ENCODE results near the gene MAPKAP1.
A peak's percentile ranks its signal among the peaks of the same experiment; 100 is the strongest.

Gene MAPKAP1

DNA sequence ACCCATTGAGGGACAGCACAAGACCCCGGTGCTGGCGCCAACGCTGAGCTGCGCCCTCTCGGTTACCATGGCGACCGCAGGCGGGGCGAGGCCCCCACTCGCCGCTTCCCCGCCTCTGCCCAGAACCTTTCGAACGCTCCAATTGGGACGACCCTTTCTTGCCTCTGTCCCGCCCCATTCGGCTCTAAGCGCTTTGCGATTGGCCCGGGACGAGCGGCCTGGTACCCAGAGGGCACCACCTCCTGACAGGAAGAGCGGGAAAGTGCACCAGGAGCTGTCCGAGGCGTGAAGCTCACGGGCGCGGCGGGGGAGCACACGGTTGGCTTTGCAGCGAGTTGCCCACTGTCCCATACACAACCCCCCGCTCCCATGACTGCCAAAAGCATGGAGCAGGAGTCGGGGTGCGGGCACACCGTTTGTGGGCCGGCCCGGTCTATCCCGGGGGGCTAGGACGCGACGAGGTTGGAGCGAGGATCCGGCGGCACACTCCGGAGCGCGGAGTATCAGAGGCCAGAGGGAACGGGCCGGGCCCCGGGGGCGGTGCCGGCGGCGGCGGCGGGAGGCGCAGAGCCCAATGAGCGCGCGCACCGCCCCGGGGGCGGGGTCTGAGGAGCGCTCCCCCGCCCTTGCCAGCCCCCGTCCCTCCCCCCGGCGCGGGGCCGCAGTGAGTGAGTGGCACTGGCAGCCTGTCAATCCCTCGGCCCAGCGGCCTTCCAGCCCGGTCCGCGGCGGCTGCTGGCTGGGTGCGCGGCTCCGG lies 39.2 kb upstream of the MAPKAP1 start:
- peak; percentile 94 for DNase-seq (ENCODE audit: low read depth)
- peak overlapping the region; percentile 70 for H3K4me3 ChIP-seq (replicated peaks; ENCODE audit: low read depth, low read length)
- TF ChIP-seq, protein P1, sequence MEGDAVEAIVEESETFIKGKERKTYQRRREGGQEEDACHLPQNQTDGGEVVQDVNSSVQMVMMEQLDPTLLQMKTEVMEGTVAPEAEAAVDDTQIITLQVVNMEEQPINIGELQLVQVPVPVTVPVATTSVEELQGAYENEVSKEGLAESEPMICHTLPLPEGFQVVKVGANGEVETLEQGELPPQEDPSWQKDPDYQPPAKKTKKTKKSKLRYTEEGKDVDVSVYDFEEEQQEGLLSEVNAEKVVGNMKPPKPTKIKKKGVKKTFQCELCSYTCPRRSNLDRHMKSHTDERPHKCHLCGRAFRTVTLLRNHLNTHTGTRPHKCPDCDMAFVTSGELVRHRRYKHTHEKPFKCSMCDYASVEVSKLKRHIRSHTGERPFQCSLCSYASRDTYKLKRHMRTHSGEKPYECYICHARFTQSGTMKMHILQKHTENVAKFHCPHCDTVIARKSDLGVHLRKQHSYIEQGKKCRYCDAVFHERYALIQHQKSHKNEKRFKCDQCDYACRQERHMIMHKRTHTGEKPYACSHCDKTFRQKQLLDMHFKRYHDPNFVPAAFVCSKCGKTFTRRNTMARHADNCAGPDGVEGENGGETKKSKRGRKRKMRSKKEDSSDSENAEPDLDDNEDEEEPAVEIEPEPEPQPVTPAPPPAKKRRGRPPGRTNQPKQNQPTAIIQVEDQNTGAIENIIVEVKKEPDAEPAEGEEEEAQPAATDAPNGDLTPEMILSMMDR (IDR thresholded peaks at IDR 0.05; ENCODE audit: low read length, missing control alignments), result no peak

- H3K4me3 ChIP-seq (replicated peaks; ENCODE audit: low read depth, low read length), result peak overlapping the region; percentile 70
- DNase-seq (ENCODE audit: low read depth), result no peak
- TF ChIP-seq, protein P1 (IDR thresholded peaks at IDR 0.05; ENCODE audit: low read length, missing control alignments), result no peak
Observed at GRCh38 chr9:125745682-125746016, 38.6 kb upstream of the MAPKAP1 start.

DNA sequence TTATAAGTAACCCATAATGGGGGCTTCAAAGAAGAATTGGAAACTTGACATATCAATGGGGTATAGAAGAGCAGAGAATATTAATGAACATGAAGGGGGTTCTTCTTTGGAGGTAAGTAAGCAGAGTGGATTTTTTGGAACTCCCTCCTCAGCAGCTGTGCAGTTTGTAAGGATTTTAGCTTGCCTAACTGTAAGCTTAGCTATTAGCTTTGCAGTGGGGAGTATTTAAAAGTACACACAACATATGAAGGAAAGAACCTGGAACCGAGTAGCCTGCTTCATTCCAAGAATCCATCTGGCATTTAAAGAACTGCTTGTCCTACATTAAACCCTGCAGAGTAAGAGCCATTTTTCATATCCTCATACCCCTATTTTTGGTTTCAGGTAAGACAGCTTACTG lies 38.0 kb upstream of the MAPKAP1 start:
- TF ChIP-seq, protein P1 (IDR thresholded peaks at IDR 0.05; ENCODE audit: low read length, missing control alignments), result no peak
- no peak for DNase-seq (ENCODE audit: low read depth)
- H3K4me3 ChIP-seq (replicated peaks; ENCODE audit: low read depth, low read length), result no peak overlapping the region

DNA sequence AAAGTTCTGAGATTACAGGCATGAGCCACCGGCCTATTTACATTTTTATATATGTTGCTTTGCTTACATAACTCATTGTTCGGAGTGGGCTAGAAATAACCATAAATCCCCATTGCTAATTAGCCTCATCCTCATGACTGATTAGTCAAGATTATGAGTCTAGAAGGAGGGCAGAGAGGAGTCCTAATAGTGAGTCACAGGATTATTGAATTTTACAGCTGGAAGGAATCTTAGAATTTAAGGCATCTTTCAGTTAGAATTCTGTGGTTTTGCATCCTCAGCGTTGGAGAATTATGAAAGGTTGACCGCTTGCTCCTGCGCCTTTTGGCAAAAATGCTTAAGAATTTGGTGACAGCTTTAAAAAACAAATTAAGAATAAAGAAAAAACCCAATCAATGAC lies 37.6 kb upstream of the MAPKAP1 start:
- TF ChIP-seq, protein P1 (IDR thresholded peaks at IDR 0.05; ENCODE audit: low read length, missing control alignments), result no peak
- H3K4me3 ChIP-seq (replicated peaks; ENCODE audit: low read depth, low read length), result no peak overlapping the region
- DNase-seq (ENCODE audit: low read depth), result no peak

DNA sequence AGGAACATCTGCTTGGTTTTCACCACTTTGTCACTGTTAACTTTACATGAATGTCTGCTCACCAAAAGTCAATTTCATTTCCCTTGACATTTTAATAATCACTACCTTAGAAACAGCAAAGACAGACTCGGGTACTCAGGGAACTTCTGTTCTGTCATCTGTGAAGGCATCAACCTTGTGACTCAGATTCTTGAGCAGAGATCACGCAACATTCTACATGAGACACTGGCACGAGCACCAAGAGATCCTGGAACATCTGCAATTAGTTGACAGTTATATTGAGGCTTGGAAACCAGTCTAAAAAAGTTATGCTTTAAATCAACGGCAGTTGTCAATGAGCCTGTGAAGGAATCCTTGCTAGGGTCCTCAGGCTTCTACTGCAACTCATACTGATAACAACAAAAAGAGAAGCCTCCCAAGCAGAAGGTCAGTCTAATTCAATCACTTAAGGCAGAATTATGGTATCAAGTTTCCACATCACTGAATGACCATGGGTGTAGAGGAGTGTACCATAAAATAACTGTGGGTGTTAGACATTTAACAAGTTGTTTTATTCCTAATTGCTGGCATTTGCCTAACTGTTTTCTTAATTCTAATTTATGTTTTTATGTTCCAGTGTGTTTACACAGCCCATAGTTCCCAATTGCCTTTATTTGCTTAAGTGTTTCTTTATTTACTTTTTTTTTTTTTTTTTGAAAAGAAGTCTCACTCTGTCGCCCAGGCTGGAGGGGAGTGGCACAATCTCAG lies 36.8 kb upstream of the MAPKAP1 start:
- H3K4me3 ChIP-seq (replicated peaks; ENCODE audit: low read depth, low read length), result no peak overlapping the region
- no peak for DNase-seq (ENCODE audit: low read depth)
- TF ChIP-seq, protein P1 (IDR thresholded peaks at IDR 0.05; ENCODE audit: low read length, missing control alignments), result no peak

DNA sequence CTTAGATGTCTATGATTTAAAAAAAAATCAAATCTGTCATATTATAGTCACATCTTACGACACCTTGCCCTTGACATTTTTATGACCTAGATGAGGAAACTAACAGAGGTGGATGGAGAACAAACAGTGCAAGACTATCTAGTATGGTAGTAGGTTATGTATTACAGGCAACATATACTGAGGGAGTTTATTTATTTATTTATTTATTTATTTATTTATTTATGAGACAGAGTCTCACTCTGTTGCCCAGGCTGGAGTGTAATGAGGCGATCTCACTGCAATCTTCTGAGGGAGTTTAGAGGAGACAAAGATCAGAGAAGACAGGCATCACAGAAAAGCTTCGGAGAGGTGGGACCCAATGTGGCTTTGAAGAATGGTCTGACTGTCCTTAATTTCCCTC lies 35.6 kb upstream of the MAPKAP1 start:
- TF ChIP-seq, protein P1 (IDR thresholded peaks at IDR 0.05; ENCODE audit: low read length, missing control alignments), result no peak
- no peak overlapping the region for H3K4me3 ChIP-seq (replicated peaks; ENCODE audit: low read depth, low read length)
- DNase-seq (ENCODE audit: low read depth), result no peak
